GM20000 (cell line): ENCODE measurements around the gene ACVR1B.

Source experiments
- DNase-seq: peaks from one replicate; pipeline ENCODE4 v3.0.0; 2012; ENCODE audit warnings: low spot score
- TF ChIP-seq, protein P1 (sequence below): IDR thresholded peaks from 2 replicates; pipeline ENCODE4 v1.5.1; 2012; ENCODE audit warnings: mild to moderate bottlenecking, control low read depth; ENCODE audit errors: extremely low read depth, missing control alignments

The ACVR1B gene

DNA sequence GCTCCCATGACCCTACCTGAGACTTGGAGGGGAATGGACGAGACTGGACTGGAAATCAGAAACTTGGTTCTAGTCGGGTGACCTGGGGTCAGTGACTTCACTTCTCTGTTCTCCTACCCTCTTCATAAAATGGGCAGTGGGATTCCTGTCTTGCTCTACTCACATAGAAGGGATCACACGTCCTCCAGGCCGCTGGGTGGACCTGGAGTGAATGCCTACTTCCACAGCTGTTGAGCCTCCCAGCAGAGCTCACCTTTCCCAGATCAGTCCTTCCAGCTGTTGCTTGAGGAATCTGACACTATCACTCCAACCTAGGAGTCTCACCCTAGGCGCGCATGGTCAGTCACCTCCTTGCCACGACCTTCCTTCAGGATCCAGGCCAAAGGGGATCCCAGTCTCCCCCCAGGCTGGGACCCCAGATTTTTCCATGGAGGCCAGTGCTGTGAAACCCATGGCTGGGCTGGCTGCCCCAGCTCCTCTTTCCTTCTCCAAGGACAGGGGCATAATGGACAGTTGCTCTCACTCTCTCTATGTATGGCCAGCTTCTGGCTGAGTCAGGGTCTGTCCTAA is 43.6 kb upstream of the ACVR1B start:
- DNase-seq = no peak
- TF ChIP-seq, protein P1, sequence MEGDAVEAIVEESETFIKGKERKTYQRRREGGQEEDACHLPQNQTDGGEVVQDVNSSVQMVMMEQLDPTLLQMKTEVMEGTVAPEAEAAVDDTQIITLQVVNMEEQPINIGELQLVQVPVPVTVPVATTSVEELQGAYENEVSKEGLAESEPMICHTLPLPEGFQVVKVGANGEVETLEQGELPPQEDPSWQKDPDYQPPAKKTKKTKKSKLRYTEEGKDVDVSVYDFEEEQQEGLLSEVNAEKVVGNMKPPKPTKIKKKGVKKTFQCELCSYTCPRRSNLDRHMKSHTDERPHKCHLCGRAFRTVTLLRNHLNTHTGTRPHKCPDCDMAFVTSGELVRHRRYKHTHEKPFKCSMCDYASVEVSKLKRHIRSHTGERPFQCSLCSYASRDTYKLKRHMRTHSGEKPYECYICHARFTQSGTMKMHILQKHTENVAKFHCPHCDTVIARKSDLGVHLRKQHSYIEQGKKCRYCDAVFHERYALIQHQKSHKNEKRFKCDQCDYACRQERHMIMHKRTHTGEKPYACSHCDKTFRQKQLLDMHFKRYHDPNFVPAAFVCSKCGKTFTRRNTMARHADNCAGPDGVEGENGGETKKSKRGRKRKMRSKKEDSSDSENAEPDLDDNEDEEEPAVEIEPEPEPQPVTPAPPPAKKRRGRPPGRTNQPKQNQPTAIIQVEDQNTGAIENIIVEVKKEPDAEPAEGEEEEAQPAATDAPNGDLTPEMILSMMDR = no peak

DNA sequence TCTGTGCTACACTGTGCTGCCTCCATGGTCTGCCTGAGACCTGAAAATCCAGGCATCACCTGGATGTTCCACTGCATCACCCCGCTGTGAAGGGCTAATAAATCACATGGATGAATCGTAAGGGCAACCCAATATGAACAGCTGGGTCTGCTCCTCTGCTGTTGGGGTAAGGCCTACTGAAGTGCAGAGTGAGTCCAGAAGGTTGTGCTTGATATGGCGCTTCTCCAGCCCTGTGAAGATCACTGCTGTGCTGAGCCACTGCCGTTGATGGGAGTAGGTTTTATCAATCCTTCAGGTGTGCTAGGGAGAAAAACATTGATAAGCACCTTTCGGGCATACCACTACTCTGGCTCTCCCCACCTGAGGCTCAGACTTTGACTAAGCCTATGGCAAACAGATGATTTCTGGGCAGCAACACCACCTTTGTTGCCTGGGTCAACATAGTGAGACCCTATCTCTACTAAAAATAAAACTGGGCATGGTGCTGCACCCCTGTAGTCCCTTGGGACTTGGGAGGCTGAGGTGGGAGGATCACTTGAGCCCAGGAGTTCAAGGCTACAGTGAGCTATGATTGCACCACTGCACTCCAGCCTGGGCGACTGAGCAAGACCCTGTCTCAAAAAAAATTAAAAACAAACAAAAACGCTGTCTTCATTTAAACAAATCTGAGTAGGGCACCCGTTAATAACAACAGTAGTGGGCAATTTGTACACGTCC is 42.5 kb upstream of the ACVR1B start:
- TF ChIP-seq, protein P1 = no peak
- no peak for DNase-seq

DNA sequence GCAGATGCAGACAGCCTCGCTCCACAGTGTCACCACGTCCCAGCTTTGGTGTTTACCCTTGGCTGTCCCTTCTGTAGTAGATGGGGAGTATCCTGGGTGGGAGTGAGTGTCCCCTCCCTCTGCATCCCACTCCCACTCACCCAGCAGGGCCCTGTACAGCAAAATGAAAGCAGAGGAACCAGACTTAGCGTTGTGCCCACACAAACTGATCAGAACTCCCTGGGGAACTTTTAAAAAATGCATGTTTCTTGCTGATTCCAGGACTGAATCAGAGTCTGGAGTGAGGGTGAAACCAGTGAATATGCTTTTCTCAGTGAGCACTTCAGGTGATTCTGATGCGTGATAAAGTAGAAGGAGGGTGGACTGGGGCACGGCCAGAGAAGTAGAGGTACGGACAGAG is 41.3 kb upstream of the ACVR1B start:
- DNase-seq = no peak

DNA sequence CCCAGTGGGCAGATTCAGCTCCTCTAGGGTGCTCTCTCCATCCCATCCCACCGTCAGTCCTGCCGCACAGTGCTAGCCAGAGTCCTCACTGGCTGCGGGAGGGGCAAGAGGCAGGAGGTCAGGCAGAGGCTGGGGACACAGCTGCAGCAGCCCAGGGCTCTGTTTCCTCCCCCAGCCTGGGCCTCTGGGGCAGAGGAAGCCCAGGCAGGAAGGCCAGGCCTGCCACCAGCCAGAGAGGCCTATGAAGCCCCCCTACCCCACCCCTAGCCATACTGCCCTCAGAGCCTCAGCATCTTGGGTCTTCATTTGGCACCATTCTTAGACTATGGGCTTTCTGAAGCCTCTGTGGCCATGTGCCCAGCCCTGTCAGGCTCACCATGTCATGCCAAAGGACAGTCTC is 40.8 kb upstream of the ACVR1B start:
- no peak for DNase-seq
- TF ChIP-seq, protein P1 = no peak

More for the DNA sequence above, 41.3 kb upstream of the ACVR1B start:
- TF ChIP-seq, protein P1 = no peak

DNA sequence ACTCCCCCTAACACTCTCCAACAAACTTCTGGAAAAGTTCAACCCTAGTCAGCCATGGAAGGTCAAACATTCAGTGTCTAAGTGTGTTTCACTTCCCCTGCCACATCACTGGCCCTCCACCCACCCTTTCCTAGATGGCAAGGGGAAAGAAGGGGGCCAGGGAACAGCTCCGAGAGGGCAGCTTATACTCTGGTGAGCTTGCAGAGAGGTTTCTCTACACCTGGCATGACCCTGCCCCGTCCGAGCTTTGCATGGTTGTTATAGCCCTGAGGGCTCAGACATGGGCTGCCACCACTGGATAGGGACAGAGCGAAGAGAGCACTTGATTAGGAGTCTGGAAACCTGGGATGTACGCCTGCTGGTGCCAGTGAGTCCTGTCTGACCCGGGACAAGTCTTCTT is 40.2 kb upstream of the ACVR1B start:
- DNase-seq = no peak
- TF ChIP-seq, protein P1 = no peak

DNA sequence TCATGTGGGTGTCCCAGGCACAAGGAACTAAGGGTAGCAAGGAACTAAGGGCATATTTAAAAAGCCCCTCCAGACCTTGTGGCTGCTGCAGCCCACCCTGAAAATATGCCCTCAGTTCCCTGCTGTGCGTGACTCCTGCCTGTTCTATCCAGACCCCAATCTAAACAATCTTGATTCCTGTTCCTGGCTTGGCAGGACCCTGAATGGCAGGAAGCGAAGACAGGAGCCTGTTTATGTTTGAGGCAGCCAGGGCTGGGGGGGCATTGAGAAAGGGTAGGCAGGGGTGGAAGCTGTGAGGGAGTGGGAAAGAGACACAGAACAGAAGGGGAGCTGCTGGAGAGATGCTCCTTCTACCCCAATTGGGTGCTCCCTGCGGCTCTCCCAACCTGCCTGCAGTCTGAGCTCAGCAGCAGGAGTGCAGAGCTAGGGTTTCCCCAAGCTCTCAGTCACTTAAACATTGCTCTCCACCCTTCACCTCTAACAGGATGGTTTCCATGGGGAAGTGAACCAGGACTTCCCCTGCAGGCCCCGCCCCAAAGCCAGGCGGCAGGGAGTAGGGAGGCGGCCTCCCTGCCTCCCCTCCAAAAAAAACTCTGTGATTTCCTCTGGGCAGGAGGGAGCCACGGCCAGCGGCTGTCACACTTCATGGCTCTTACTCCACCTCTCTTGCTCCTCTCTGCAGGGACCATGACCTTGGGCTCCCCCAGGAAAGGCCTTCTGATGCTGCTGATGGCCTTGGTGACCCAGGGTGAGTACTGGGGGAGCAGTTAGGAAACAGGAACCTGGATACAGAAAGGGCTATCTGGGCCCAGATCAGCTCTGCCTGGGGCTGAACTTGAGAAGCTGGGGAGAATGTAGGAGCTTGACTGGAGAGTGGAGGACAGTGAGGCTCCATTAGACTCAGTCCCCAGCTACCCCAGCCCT is 39.4 kb upstream of the ACVR1B start:
- no peak for DNase-seq
- TF ChIP-seq, protein P1 = no peak
